Stimulated activated CD4-positive, alpha-beta T cell treated with anti-CD3 and anti-CD28 coated beads, Interleukin-4, amount 100 ng/mL, for 4 hours (primary cell): ENCODE measurements around the gene KCP.

Source experiments
- DNase-seq, 2 experiments: peaks; one replicate each; pipeline ENCODE4 v3.0.0-alpha.2; 2020

KCP gene

GRCh38 chr7:128906001-128906765, 4.3 kb downstream of the KCP start:
- DNase-seq = no peak

GRCh38 chr7:128904381-128905197, 5.9 kb downstream of the KCP start:
- no peak for DNase-seq

GRCh38 chr7:128903621-128904361, 6.7 kb downstream of the KCP start:
- DNase-seq = no peak

- DNase-seq = no peak
These were observed 7.5 kb downstream of the KCP start for GRCh38 chr7:128902761-128903585.

GRCh38 chr7:128900237-128900636, 10.3 kb downstream of the KCP start:
- no peak for DNase-seq

- no peak for DNase-seq
These were observed 11.1 kb downstream of the KCP start for GRCh38 chr7:128899392-128899791.

- DNase-seq = no peak
These were observed 15.2 kb downstream of the KCP start for GRCh38 chr7:128895320-128895719.

- no peak for DNase-seq
These were observed 16.4 kb downstream of the KCP start for GRCh38 chr7:128894101-128894440.

- no peak for DNase-seq
These were observed 17.0 kb downstream of the KCP start for GRCh38 chr7:128893251-128894100.

- no peak for DNase-seq
These were observed 17.8 kb downstream of the KCP start for GRCh38 chr7:128892521-128893250.

- DNase-seq = no peak
These were observed 18.6 kb downstream of the KCP start for GRCh38 chr7:128891942-128892269.

- peak in 1 of 2 experiments; percentile 21 for DNase-seq
These were observed 19.2 kb downstream of the KCP start for GRCh38 chr7:128891110-128891941.

- no peak for DNase-seq
These were observed 20.0 kb downstream of the KCP start for GRCh38 chr7:128890306-128891109.

GRCh38 chr7:128889121-128889520, 21.4 kb downstream of the KCP start:
- DNase-seq = no peak

GRCh38 chr7:128888756-128889095, 21.8 kb downstream of the KCP start:
- DNase-seq = no peak

- DNase-seq = no peak
These were observed 22.3 kb downstream of the KCP start for GRCh38 chr7:128888039-128888755.

- no peak for DNase-seq
These were observed 23.1 kb downstream of the KCP start for GRCh38 chr7:128887169-128888038.
